Hypothalamus (tissue), 51 donors: ENCODE results near the gene RSPH4A.
"Not testable (repeated sequence)": the region's sequence is repeated elsewhere in the genome, so short reads cannot be mapped to it uniquely, and the experiment has no call there.

Source experiments
- DNase-seq, 51 donors: peaks; one replicate each; lab custom pipeline; 2025; lab: John Stamatoyannopoulos, UW

RSPH4A gene

GRCh38 chr6:116615937-116616736, at the start of gene RSPH4A:
Gene RSPH4A, plus strand, starts transcription at chr6:116616479. Its CDS starts 145 bp downstream, at chr6:116616624.
- peak; percentile 10 to 91 (median 75) for DNase-seq

- DNase-seq = no peak
These were observed 48.2 kb upstream of the RSPH4A start for GRCh38 chr6:116568111-116568510.

GRCh38 chr6:116568821-116569755, 47.2 kb upstream of the RSPH4A start:
- no peak for DNase-seq

GRCh38 chr6:116570856-116571682, 45.2 kb upstream of the RSPH4A start, which contains the start of gene RWDD1:
Gene RWDD1, plus strand, starts transcription at chr6:116571504. Its CDS starts 79 bp downstream, at chr6:116571583.
- DNase-seq = peak; percentile 70 to 100 (median 98)

GRCh38 chr6:116571683-116572000, 44.6 kb upstream of the RSPH4A start:
- no peak for DNase-seq

GRCh38 chr6:116572162-116572561, 44.1 kb upstream of the RSPH4A start:
- DNase-seq = peak in 3 of 51 donors; percentile 0 to 7 (median 3)

- DNase-seq = no peak
These were observed 41.1 kb upstream of the RSPH4A start for GRCh38 chr6:116575227-116575626.

GRCh38 chr6:116577486-116577885, 38.8 kb upstream of the RSPH4A start:
- no peak for DNase-seq

- DNase-seq = no peak
These were observed 37.9 kb upstream of the RSPH4A start for GRCh38 chr6:116578335-116578734.

- DNase-seq = no peak
These were observed 37.1 kb upstream of the RSPH4A start for GRCh38 chr6:116579143-116579542.

- DNase-seq = no peak
These were observed 36.1 kb upstream of the RSPH4A start for GRCh38 chr6:116580198-116580597.

- DNase-seq = no peak
These were observed 30.0 kb upstream of the RSPH4A start for GRCh38 chr6:116586276-116586675.

GRCh38 chr6:116586738-116587137, 29.5 kb upstream of the RSPH4A start:
- no peak for DNase-seq

- no peak for DNase-seq
These were observed 21.0 kb upstream of the RSPH4A start for GRCh38 chr6:116595247-116595646.

- no peak for DNase-seq
These were observed 19.5 kb upstream of the RSPH4A start for GRCh38 chr6:116596815-116597214.

- not testable (repeated sequence) for DNase-seq
These were observed 12.4 kb upstream of the RSPH4A start for GRCh38 chr6:116603916-116604315.

- not testable (repeated sequence) for DNase-seq
These were observed 11.4 kb upstream of the RSPH4A start for GRCh38 chr6:116604868-116605267.

GRCh38 chr6:116605935-116606334, 10.3 kb upstream of the RSPH4A start:
- no peak for DNase-seq

GRCh38 chr6:116611056-116611455, 5.2 kb upstream of the RSPH4A start:
- no peak for DNase-seq

- peak in 24 of 51 donors; percentile 0 to 62 (median 14) for DNase-seq
These were observed 416 bp downstream of the RSPH4A start for GRCh38 chr6:116616737-116617053.
